ENCODE results near the gene GNAQ.

GNAQ gene

DNA sequence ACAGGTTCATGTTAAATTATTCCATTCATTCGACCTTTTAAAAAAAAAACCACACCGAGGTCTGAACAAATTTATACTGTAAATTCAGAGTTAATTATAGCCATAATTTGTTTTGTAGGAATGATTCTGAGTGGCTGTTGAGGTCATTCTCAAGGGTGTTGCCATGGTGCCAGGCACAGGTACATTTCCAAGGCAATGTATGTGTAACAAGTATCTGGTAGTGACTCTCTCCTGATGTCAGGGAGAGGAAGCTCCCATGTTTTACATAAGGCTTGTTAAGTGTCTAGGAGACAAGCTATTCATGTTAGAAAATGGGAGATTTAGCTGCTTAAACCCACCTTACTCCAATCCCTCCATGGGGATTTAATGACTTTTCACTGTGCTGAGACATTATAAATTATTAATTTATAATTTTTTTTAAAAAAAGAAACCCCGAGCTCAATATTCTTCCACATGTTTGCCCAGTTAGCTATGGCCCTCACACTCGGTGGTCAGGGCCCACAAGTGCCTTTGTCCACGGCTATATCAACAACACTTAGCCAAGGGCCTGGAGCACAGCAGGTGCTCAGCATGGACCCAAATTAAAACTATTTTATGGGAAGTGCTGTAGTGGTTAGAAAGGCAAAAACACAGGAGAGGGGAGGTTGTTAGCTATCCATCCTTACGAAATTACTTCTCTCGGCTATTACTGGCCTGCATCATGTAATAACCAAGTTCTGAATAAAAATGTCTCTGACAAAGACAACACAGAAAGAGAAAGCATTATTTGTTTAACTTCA is 228.9 kb downstream of the GNAQ start:
- TF ChIP-seq EGR1 (IDR thresholded peaks at IDR 0.05): no peak
- no peak for TF ChIP-seq NFIC (IDR thresholded peaks at IDR 0.05)
- TF ChIP-seq ZBTB7A (IDR thresholded peaks at IDR 0.05; ENCODE audit: low read depth): no peak
- TF ChIP-seq, protein P1, sequence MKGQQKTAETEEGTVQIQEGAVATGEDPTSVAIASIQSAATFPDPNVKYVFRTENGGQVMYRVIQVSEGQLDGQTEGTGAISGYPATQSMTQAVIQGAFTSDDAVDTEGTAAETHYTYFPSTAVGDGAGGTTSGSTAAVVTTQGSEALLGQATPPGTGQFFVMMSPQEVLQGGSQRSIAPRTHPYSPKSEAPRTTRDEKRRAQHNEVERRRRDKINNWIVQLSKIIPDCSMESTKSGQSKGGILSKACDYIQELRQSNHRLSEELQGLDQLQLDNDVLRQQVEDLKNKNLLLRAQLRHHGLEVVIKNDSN (IDR thresholded peaks at IDR 0.05): no peak
- TF ChIP-seq TEAD4 (IDR thresholded peaks at IDR 0.05): no peak
- no peak for TF ChIP-seq CREB1 (IDR thresholded peaks at IDR 0.05; ENCODE audit: low read depth)
- no peak for TF ChIP-seq CEBPB (IDR thresholded peaks at IDR 0.05)
- TF ChIP-seq, protein P2, sequence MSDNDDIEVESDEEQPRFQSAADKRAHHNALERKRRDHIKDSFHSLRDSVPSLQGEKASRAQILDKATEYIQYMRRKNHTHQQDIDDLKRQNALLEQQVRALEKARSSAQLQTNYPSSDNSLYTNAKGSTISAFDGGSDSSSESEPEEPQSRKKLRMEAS (IDR thresholded peaks at IDR 0.05): no peak
- no peak for TF ChIP-seq TCF12 (IDR thresholded peaks at IDR 0.05; ENCODE audit: low read depth)
- TF ChIP-seq TAF1 (IDR thresholded peaks at IDR 0.05; ENCODE audit: low read depth): no peak
- no peak for TF ChIP-seq YY1 (IDR thresholded peaks at IDR 0.05; ENCODE audit: low read depth)
- TF ChIP-seq RAD21 (IDR thresholded peaks at IDR 0.05; ENCODE audit: low read depth): no peak
- no peak for TF ChIP-seq EP300 (IDR thresholded peaks at IDR 0.05; ENCODE audit: borderline replicate concordance)
- no peak for TF ChIP-seq FOXM1 (IDR thresholded peaks at IDR 0.05; ENCODE audit: borderline replicate concordance, low read depth)
- TF ChIP-seq, protein P3, sequence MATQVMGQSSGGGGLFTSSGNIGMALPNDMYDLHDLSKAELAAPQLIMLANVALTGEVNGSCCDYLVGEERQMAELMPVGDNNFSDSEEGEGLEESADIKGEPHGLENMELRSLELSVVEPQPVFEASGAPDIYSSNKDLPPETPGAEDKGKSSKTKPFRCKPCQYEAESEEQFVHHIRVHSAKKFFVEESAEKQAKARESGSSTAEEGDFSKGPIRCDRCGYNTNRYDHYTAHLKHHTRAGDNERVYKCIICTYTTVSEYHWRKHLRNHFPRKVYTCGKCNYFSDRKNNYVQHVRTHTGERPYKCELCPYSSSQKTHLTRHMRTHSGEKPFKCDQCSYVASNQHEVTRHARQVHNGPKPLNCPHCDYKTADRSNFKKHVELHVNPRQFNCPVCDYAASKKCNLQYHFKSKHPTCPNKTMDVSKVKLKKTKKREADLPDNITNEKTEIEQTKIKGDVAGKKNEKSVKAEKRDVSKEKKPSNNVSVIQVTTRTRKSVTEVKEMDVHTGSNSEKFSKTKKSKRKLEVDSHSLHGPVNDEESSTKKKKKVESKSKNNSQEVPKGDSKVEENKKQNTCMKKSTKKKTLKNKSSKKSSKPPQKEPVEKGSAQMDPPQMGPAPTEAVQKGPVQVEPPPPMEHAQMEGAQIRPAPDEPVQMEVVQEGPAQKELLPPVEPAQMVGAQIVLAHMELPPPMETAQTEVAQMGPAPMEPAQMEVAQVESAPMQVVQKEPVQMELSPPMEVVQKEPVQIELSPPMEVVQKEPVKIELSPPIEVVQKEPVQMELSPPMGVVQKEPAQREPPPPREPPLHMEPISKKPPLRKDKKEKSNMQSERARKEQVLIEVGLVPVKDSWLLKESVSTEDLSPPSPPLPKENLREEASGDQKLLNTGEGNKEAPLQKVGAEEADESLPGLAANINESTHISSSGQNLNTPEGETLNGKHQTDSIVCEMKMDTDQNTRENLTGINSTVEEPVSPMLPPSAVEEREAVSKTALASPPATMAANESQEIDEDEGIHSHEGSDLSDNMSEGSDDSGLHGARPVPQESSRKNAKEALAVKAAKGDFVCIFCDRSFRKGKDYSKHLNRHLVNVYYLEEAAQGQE (IDR thresholded peaks at IDR 0.05; ENCODE audit: low read depth): no peak

DNA sequence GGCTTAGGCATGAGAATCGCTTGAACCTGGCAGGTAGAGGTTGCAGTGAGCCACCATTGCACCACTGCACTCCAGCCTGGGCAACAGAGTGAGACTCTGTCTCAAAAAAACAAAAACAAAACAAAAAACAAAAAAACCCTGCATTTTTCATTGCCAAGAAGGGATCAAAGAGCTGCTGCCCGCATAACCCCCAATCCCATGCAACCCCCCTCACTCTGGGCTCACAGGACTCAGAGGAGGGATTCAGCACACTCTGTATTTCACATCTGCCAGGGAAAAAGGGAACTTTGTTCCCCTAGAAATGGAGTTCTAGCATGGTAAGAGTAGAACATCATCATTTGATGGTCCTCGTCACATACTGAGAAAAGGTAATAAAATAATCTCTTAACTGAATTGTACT is 229.5 kb downstream of the GNAQ start:
- TF ChIP-seq CEBPB (IDR thresholded peaks at IDR 0.05) (no peak), FOXM1 (IDR thresholded peaks at IDR 0.05; ENCODE audit: borderline replicate concordance, low read depth) (no peak), EGR1 (IDR thresholded peaks at IDR 0.05) (no peak), ZBTB7A (IDR thresholded peaks at IDR 0.05; ENCODE audit: low read depth) (no peak), TAF1 (IDR thresholded peaks at IDR 0.05; ENCODE audit: low read depth) (no peak), YY1 (IDR thresholded peaks at IDR 0.05; ENCODE audit: low read depth) (no peak), NFIC (IDR thresholded peaks at IDR 0.05) (no peak), EP300 (IDR thresholded peaks at IDR 0.05; ENCODE audit: borderline replicate concordance) (no peak), TCF12 (IDR thresholded peaks at IDR 0.05; ENCODE audit: low read depth) (no peak), CREB1 (IDR thresholded peaks at IDR 0.05; ENCODE audit: low read depth) (no peak), RAD21 (IDR thresholded peaks at IDR 0.05; ENCODE audit: low read depth) (no peak)
- TF ChIP-seq, protein P1 (IDR thresholded peaks at IDR 0.05): no peak
- TF ChIP-seq, protein P2 (IDR thresholded peaks at IDR 0.05): no peak
- TF ChIP-seq, protein P3 (IDR thresholded peaks at IDR 0.05; ENCODE audit: low read depth): no peak

DNA sequence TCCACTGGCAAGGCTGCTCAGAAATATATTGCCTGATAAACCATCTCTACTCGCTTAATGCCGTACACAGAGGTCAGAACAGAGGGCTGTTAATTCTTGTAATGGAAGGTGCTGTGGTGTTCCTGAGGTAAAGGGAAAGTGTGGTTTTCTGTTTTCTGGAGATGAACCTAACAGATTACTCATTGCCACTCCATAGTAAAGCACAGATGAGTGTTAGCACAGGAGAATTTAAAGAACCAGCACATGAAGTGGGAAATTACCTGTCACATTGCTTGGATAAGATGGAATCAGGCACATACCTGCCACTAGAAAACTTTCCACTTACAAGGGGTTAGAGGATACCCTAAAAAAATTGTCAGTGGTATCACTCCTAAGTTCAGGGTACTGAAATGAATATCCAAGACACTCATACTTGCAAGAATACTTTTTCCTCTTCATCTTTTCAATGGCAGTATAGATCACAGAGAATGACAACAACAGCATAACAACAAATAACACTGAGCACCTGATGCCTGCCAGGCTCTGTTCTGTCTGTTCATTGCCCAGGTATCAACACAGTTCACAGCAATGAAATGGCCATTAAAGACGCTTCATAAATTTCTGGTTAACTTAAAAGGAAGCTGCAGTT is 230.6 kb downstream of the GNAQ start:
- TF ChIP-seq CREB1 (IDR thresholded peaks at IDR 0.05; ENCODE audit: low read depth) (no peak), ZBTB7A (IDR thresholded peaks at IDR 0.05; ENCODE audit: low read depth) (no peak), CEBPB (IDR thresholded peaks at IDR 0.05) (no peak), EGR1 (IDR thresholded peaks at IDR 0.05) (no peak), NFIC (IDR thresholded peaks at IDR 0.05) (no peak), TCF12 (IDR thresholded peaks at IDR 0.05; ENCODE audit: low read depth) (no peak), YY1 (IDR thresholded peaks at IDR 0.05; ENCODE audit: low read depth) (no peak), RAD21 (IDR thresholded peaks at IDR 0.05; ENCODE audit: low read depth) (no peak), TEAD4 (IDR thresholded peaks at IDR 0.05) (no peak), FOXM1 (IDR thresholded peaks at IDR 0.05; ENCODE audit: borderline replicate concordance, low read depth) (no peak), EP300 (IDR thresholded peaks at IDR 0.05; ENCODE audit: borderline replicate concordance) (no peak), TAF1 (IDR thresholded peaks at IDR 0.05; ENCODE audit: low read depth) (no peak)
- TF ChIP-seq, protein P3 (IDR thresholded peaks at IDR 0.05; ENCODE audit: low read depth): no peak
- TF ChIP-seq, protein P2 (IDR thresholded peaks at IDR 0.05): no peak
- TF ChIP-seq, protein P1 (IDR thresholded peaks at IDR 0.05): no peak

Measured in Ishikawa (cell line).